Activated CD4-positive, CD25-positive, alpha-beta regulatory T cell treated with anti-CD3 and anti-CD28 coated beads, Interleukin-2, amount 50 U/mL, for 16 hours (primary cell): ENCODE data around the gene NEUROD4.
A peak's percentile ranks its signal among the peaks of the same experiment; 100 is the strongest.

Experiments used
- DNase-seq: peaks from one replicate; pipeline ENCODE4 v3.0.0-alpha.2; 2020; ENCODE audit warnings: low read depth, low spot score

NEUROD4 gene

DNA sequence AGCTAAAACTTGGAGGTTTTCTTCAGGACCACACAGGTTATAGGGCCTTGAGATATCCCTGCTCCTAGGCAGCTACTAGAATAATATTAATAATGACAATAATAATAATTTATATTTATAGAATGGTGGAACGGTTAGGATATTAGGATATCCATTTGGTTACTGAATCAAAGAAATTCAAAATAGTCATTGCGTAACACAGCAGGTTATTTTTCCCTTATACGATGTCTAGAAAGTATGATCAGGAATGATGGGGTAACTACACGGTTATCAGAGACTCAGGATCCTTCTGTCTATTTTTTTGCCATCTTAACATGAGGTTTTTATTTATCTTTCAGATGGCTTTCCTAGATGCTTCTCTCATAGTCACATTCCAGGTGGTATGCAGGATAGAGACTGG, 39.0 kb downstream of the NEUROD4 start:
- no peak for DNase-seq

DNA sequence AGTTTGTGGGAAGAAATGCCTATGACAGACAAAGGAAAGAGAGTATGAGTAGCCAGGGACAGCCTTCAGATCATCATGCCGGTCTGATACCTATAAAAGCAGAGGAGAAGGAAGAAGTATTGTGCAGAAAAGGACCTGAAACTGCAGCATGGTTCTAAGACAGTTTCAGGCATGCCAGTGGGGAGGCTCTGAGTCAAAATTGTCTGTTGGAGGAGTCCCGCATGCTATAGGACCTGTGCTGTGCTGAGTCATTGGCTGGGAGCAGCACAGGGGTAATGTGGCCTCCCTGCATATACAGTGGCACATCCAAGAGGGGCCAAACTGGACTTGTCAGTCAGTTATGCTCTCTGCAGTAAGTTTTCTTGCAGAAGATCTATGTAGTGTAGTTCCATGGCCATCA, 40.7 kb downstream of the NEUROD4 start:
- no peak for DNase-seq

DNA sequence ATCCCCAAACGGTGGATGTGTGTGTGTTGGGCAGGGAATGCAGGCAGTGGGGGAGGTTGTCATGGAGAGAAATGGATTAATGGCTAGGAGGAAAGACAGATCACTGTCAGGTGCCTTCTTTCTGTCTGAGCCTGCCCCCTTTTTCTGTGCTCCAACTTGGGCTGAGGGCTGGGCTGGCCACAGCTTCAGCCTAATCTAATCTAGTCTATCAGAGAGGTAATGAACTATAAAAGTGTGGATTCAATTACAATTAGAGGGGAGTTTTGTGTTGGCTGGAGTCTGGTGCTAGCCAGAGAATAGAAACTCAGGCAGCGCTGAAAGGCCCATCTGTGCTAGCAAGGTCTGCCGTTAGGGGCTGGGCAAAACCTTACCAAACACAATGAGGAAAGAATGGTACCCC, 41.2 kb downstream of the NEUROD4 start:
- no peak for DNase-seq

DNA sequence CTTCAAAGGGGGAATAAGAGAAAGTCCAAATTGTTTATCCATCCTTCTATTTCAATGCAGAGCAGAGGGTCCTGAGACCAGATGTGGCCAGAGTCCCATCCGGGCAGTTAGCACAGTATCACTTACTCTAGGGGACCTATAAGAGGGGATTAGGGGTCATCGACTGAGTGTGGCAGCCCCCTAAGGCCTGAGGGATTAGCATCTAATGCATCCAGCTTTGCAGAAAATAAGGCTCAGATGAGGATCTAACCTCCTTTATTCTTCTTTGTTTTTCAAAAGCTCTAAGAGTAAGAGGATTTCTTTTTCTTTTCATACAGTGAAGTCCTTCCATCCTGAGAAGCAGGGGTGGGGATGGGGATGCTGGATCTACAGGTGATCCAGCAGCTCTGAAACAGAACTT, 43.5 kb downstream of the NEUROD4 start:
- no peak for DNase-seq

DNA sequence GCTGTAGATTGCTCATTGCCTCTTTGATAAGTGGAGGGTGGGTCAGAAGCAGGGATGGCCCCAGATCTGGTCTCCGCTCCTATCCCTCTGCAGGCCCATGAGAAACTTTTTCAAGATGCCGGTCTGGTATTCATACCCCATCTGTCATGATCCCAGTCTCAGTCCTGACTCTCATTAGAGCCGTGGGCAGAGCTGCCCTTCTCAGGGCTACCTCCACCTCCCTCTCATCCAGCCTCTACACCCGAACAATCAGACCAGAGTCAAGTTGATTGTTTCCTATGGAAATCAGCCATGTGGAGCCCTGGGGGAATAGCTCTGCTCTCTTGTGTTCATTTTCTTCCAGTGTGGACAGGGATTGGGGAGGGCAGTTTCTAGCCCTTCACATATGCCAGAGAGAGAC, 45.8 kb downstream of the NEUROD4 start:
- DNase-seq = no peak

DNA sequence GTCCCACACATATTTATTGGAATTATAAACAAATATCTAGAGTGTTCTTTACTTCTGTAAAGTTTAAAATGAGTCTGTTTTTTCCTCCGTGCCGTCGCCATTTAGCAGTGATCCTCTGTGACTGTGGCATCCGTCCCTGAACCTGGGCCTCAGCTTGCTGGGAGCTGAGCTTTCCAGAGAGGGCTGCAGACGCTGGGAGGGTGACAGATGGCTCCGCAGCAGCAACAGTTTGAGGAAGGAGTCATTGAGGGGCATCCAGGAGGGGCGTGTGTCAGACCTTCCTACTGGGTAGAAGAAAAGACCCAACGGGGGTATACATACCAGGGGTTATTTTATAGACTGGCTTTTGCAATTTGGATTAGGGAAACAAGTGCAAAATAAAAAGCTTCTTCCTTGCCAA, 47.9 kb downstream of the NEUROD4 start:
- DNase-seq = no peak

DNA sequence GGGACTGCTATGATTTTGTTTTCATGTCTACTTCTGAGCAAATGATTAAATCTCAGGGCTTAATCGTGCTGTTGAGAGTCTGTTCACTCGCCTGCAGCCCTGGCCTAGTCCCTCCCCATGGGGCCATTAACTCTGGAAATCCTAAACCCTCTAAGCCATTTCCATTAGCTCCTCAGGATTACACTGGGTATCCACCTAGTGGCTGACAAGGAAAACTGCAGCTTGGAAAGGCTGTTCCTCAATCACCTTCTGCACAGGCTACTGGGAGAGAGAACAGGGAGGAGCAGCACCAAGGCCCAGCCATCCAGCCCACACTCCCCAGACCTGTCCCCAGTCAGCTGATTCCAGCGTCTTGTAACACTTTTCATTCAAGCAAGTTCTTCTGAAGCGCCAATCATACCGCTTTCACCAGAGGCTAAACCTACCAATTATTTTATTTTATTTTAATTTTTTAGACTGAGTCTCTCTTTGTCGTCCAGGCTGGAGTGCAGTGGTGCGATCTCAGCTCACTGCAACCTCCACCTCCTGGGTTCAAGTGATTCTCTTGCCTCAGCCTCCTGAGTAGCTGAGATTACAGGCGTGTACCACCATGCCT, 48.7 kb downstream of the NEUROD4 start:
- no peak for DNase-seq

DNA sequence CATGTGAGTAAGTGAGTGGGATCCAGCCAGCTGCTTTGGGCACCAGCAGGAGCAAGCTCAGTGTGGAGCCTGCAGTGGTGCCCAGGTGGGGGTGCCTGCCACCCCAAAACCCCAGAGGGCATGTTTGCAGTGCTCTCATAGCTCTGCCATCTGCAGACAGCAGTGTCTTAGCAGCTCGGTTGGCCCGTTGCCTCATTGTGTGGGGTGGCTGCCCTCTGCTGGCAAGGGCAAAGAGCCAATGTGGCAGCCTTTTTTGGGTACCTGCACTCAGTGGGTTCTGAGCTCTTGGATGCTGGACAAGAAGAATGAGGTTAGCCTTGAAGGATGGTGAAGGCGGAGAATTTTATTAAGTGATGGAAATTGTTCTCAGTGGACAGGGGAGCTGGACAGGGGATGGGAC, 52.3 kb downstream of the NEUROD4 start:
- DNase-seq = peak; percentile 44

DNA sequence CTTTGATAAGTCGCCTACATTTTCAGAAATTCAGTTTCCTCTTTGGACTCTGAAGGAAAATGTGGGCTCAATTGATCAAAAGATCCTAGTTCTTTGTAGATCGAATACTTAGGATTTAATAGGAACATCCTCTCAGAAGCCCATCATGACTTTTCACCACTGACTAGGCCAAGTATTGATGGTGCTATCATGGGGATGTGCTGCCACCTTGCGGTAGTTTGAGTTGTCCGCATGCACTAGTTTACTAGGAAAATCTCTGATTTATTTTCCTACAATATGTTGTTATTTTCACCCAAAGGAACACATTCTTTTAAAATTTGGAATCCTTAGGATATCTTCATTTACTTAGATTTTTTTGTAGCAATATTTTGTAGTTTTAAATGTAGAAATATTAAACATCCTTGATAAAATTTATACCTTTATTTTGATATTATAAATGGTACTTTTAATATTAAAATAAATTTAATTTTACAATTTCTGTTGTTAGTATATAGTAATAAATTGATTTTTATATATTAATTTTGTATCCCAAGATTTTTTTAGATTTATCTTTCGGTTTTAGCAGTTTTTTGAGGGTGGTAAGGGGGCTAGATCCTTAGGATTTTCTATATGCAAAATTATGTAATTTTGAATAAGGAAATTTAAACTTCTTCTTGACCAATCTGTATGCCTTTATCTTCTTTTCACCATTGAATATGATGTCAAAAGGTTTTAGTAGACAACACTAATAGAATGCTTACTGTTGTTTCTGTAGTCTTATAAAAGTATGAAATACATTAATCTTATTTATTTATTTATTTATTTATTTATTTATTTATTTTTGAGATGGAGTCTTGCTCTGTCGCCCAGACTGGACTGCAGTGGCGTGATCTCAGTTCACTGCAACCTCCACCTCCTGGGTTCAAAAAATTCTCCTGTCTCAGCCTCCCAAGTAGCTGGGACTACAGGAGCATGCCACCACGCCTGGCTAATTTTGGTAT, 53.6 kb downstream of the NEUROD4 start:
- peak; percentile 66 for DNase-seq

DNA sequence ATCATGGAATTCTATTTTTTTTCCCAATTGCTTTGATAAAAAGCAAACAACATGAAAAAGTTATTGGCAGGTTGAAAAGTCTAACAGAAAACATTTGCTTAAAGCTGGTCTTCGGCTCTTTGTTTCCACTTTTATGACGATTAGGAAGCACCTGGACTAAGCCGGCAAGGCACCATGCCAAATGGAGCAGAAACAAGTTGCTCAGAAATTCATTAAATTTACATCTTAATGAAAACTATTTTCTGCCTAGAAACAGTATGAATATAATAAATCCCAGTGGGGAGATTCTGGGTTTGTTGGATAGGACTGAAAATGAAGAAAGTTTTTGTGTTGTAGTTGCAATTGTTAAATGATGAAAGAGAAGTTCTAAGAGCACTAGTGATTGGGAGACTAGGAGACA, 55.0 kb downstream of the NEUROD4 start:
- DNase-seq = no peak
